HUDEP-2 (cell line): Measurements from ENCODE around the gene ERO1A.
A peak's percentile ranks its signal among the peaks of the same experiment; 100 is the strongest.

Source experiments
- DNase-seq, 76 experiments: peaks; one replicate each; lab custom pipeline; 2025; ENCODE audit not compliant: unreplicated experiment in 76 of 76; lab: John Stamatoyannopoulos, UW

ERO1A gene

DNA sequence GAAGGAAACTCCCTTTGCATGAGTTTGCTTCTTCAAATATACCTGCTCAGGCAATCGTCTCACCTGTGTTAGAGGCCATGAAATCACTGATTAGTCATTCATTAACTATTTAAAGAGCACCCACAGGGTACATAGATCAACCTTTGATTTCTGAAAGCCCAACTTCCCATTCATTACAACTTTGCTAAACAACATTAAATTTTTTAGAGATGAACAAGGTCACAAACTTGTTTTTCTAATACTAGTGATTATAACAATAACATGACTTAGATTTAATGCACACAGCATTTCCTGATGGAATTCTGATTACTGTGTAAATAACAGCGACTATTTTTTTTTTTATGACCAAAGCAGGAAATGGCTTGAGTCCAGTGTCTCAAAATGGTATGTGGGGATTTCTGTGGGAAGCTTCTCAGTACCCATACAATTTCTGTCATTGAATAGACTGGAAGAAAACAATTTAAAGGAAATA lies 5.4 kb upstream of the ERO1A start:
- no peak for DNase-seq

DNA sequence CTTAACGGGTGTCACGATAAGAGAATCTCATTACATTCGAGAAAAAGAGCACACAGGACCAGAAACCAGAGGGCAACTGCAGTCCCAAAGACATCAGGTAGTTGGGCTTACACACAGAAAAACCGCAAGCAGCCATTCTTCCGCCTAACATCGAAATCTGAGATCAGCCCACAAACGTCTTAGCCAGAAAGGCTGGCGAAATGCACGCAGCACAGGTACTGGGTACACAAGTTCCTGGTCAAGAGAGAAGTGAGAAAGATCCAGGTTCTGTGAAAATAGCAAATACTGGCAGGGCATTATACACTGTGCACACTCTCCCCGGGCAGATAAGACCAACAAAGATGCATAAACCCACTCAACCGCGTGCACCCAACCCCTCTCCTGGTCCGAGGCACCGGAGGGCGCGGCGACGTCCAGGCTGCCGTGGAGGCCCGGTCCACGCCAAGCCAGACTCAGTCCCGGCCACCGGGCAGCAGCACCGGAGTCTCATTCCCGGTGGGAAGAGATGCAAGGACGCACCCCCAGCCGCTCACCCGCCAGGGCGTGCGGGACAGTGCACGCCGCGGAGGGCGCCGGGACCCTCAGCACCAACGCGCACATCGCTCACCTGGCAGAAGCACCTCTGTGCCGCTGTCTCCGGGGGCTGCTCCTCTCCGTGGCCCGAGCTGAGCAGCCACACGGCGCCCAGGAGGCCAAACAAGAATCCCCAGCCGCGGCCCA lies 437 bp downstream of the ERO1A start:
- DNase-seq, result peak in 51 of 76 experiments; percentile 5 to 58 (median 23)

GRCh38 chr14:52693532-52693931 lies 1.8 kb downstream of the ERO1A start:
- DNase-seq, result no peak

GRCh38 chr14:52693036-52693435 lies 2.3 kb downstream of the ERO1A start:
- peak in 10 of 76 experiments; percentile 3 to 23 (median 11) for DNase-seq

- DNase-seq, result no peak
Measured at GRCh38 chr14:52692248-52692962, 3.0 kb downstream of the ERO1A start.

- DNase-seq, result no peak
Measured at GRCh38 chr14:52690983-52691760, 4.2 kb downstream of the ERO1A start.

- DNase-seq, result no peak
Measured at GRCh38 chr14:52686176-52686575, 9.2 kb downstream of the ERO1A start.

DNA sequence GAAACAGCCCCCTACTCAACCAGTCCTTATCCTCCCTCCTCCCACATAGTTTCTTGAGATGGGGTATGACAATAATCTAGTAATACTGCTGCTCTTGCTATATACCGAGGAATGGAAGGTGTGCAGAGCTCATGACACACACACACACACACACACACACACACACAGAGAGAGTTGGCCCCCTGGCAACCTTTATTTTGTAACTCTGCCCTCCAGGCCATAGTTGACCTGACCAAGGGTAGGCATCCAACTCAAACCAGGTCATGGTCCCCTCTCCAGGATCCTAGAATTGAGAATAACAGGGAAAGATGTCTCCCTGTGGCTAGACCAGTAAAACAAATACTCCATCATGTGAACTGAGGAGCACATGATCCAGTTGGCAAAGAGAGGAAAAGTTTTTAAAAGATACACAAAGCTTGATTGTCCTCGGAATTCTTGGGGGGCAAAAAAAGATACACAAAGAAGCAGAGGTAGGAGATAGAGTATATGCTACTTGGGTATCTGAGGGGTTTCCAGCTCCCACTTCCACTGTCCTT lies 11.3 kb downstream of the ERO1A start:
- no peak for DNase-seq

- DNase-seq, result peak in 4 of 76 experiments; percentile 8 to 30 (median 12)
Measured at GRCh38 chr14:52678591-52678990, 16.8 kb downstream of the ERO1A start.

DNA sequence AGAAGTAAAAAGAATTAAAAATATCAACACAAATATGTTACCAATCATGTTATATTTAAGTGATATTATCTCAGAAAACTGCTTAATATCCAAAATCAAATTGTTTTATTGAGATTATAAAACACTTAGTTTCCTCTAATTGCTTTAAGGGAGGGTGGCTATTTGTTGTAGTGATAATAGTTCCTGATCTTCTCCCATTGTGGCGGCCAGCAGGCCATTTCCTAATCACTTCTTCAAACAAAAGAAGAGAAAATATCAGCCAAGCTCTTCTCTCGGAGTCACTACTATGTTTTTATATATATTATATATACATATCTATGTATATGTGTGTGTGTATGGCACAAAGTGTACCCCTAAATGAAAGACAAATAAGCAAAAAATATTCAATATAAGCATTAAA lies 31.5 kb downstream of the ERO1A start:
- DNase-seq, result no peak

DNA sequence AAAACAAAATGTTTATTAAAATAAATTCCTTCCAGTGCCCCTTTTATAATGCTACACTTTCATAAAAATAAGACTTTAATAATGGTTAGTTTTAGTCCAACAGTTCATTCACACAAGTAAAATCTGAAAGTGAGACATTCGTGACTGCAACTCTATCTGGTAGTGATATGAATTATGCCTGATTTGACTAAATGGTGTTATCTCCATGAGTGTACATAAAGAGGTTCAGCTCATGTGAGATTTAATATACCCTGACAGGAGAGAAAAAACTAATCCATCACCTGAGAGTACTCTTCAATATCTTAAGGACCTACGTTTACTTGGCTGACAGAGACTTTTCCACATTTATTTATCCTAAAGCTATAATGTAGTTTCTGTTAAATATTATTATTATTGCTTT lies 34.0 kb downstream of the ERO1A start:
- no peak for DNase-seq

DNA sequence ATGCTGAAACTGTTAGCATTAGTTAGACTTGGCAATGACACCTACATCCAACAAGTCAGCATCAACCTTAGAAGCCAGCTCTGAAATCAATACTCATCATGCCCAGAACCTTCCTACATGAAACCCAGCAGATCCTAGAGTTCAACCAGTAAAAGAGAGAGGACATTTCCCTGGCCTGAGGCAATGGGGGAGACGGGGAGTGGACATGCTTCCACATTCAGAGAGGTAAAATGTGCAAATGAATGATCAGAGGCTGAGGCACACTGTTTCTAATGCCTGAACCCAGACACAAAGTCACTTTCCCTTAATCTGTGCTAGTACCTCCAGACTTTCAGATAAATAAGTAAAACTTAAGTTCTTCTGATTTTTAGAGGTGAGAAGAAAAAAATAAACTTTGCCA lies 34.5 kb downstream of the ERO1A start:
- no peak for DNase-seq

DNA sequence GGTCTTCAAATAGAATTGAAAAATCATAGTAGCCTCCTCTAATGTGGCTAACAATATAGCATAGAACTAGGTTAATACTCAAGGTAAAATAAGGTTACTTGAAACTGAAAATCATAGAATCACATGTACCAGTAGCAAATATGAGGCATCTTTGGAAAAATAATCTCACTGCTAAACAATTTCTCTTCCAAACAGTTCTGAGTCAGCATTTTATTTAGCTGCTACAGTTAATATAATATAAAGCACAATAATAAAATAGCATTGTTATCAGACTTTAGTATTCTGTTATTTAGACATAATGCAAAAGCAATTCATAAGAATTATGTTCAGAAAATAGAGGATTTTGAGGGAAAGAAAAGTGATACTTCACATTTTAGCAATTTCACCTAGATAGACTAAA lies 35.0 kb downstream of the ERO1A start:
- DNase-seq, result no peak

DNA sequence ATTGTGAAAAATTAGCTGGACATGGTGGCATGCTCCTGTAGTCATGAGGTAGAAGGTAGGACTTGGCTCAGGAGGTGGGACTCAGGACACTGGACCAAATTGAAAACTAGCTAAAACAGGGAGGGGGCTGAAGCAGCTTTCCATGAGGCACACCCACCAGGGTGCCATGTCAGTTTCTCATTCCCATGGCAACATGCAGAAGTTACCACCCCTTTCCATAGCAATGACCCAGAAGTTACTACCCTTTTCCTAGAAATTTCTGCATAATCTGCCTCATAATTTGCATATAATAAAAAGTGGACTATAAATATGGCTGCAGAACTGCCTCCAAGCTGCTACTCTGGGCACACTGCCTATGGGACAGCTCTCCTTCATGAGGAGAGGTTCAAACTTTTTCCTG lies 38.5 kb downstream of the ERO1A start:
- no peak for DNase-seq

- no peak for DNase-seq
Measured at GRCh38 chr14:52650774-52651173, 44.6 kb downstream of the ERO1A start.

GRCh38 chr14:52649511-52649910 lies 45.8 kb downstream of the ERO1A start:
- DNase-seq, result no peak

GRCh38 chr14:52641745-52642144 lies 53.6 kb downstream of the ERO1A start:
- DNase-seq, result no peak

- no peak for DNase-seq
Measured at GRCh38 chr14:52640137-52640536, 55.2 kb downstream of the ERO1A start.

GRCh38 chr14:52619687-52620086 lies 75.7 kb downstream of the ERO1A start:
- no peak for DNase-seq

DNA sequence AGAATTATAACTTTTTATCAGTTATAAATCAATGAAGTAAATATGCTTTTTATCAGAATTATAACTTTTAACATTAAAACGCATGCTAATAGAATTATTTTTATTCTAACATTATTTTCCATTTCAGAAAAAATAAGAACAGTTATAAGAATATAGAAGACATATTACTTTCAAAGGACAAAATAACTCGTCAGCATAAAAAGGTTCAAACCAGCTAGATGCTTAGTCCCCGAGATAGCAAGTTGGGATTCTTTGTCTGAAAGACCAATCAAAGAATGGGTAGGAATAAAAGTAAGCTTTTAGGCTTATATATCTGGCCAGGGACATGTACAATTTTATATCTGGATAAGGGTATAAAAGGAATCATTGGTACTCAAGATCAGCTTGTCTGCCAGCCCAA lies 76.8 kb downstream of the ERO1A start:
- DNase-seq, result no peak

- DNase-seq, result no peak
Measured at GRCh38 chr14:52610187-52610586, 85.2 kb downstream of the ERO1A start.
